K562 (cell line): ENCODE results near the gene AHCY. TPM values are rescaled to one million over a fixed set of nuclear protein-coding genes. Genes with fewer than 3 reads are reported as not detected.

Experiments
- ASH1L ChIP-seq: fragments of 450-650 bp; IDR thresholded peaks from 2 replicates; pipeline ENCODE4 v1.6.1; 2018; ENCODE audit warnings: borderline replicate concordance, mild to moderate bottlenecking, low read depth; ENCODE audit not compliant: partially characterized antibody
- CTCFL ChIP-seq: IDR thresholded peaks from 2 replicates; pipeline ENCODE4 v1.6.1; 2011; ENCODE audit warnings: borderline replicate concordance, low read depth, mild to moderate bottlenecking, moderate library complexity, low read length; ENCODE audit not compliant: insufficient read depth, poor library complexity, severe bottlenecking
- FOXO4 ChIP-seq: fragments of 450-650 bp; formaldehyde crosslinking; IDR thresholded peaks from 2 replicates; pipeline ENCODE4 v1.4.0; 2020; ENCODE audit warnings: mild to moderate bottlenecking, moderate library complexity
- HDAC2 ChIP-seq: fragments of 450-650 bp; IDR thresholded peaks from 2 replicates; pipeline ENCODE4 v1.6.1; 2016; ENCODE audit warnings: mild to moderate bottlenecking
- MECOM ChIP-seq: fragments of 250-450 bp; sonication (Bioruptor Pico); IDR thresholded peaks from 2 replicates; pipeline ENCODE4 v1.8.0; 2022; ENCODE audit warnings: inconsistent platforms
- PTTG1 ChIP-seq: fragments of 450-650 bp; IDR thresholded peaks from 2 replicates; pipeline ENCODE4 v1.6.1; 2016; ENCODE audit warnings: low read depth, mild to moderate bottlenecking, missing genetic modification characterization, missing compliant biosample characterization
- RBFOX2 ChIP-seq: fragments of 200-400 bp; formaldehyde crosslinking; IDR thresholded peaks from 2 replicates; pipeline ENCODE4 v1.6.1; 2017; ENCODE audit warnings: low read depth, mild to moderate bottlenecking, low read length, moderate library complexity
- RBM34 ChIP-seq: fragments of 200-400 bp; formaldehyde crosslinking; IDR thresholded peaks from 2 replicates; pipeline ENCODE4 v1.6.1; 2018; ENCODE audit warnings: low read length, borderline replicate concordance; ENCODE audit not compliant: insufficient read depth
- SIRT6 ChIP-seq: IDR thresholded peaks from one replicate; pipeline ENCODE4 v1.6.1; 2012; ENCODE audit warnings: low read depth, mild to moderate bottlenecking, control low read depth, inconsistent platforms, low read length, moderate library complexity
- SRSF9 ChIP-seq: fragments of 200-400 bp; formaldehyde crosslinking; IDR thresholded peaks from 2 replicates; pipeline ENCODE4 v1.6.1; 2017; ENCODE audit warnings: low read depth, low read length, borderline replicate concordance
- TAL1 ChIP-seq: fragments of 450-650 bp; IDR thresholded peaks from 2 replicates; pipeline ENCODE4 v1.6.1; 2016; ENCODE audit warnings: mild to moderate bottlenecking
- TEAD2 ChIP-seq: fragments of 450-650 bp; IDR thresholded peaks from 2 replicates; pipeline ENCODE4 v1.6.1; 2016; ENCODE audit warnings: missing genetic modification characterization, control low read depth, missing compliant biosample characterization
- ZBTB17 ChIP-seq: fragments of 450-650 bp; formaldehyde crosslinking; IDR thresholded peaks from 2 replicates; pipeline ENCODE4 v1.4.0; 2020; ENCODE audit warnings: mild to moderate bottlenecking
- ZNF143 ChIP-seq: sonication (generic); formaldehyde crosslinking; IDR thresholded peaks from 2 replicates; pipeline ENCODE4 v1.9.0; 2022; ENCODE audit warnings: mild to moderate bottlenecking, missing genetic modification reagents
- ZNF445 ChIP-seq: fragments of 250-450 bp; sonication (Bioruptor Pico); IDR thresholded peaks from 2 replicates; pipeline ENCODE4 v1.4.0; 2020; ENCODE audit warnings: low read depth, mild to moderate bottlenecking, moderate library complexity
- ZNF586 ChIP-seq: fragments of 450-650 bp; formaldehyde crosslinking; conservative IDR thresholded peaks from 2 replicates; pipeline ENCODE4 v1.4.0; 2020; ENCODE audit warnings: mild to moderate bottlenecking, moderate library complexity
- ZNF668 ChIP-seq: fragments of 250-450 bp; sonication (Bioruptor Pico); IDR thresholded peaks from 2 replicates; pipeline ENCODE4 v1.8.0; 2022; ENCODE audit warnings: mild to moderate bottlenecking, inconsistent platforms
- polyA plus RNA-seq, 8 experiments: library from polyadenylated mRNA; depleted of rRNA in 4 of 8; stranded (reverse) in 5 of 8; unstranded in 3 of 8; fragments of >200 nt; fragmentation: Nextera tagmentation in 2 of 8; fragmentation: Illumina TruSeq in 1 of 8; extraction: Ambion mirVana in 2 of 8; extraction: Trizol in 1 of 8; gene quantifications; 2 replicates each; pipeline versions ENCODE4 v1.2.1 to v1.2.3, GENCODE V29; 2011 to 2014; ENCODE audit warnings: inconsistent platforms in 1 of 8, missing spikeins in 1 of 8
- total RNA-seq, 7 experiments: library from RNA; depleted of rRNA in 6 of 7; stranded (reverse); fragments of >200 nt in 6 of 7; fragmentation: Illumina TruSeq in 2 of 7; extraction: Trizol in 2 of 7; gene quantifications; 2 replicates each; pipeline versions ENCODE4 v1.2.1 to v1.2.3, GENCODE V29; 2011 to 2021; ENCODE audit warnings: low replicate concordance in 1 of 7
- TF ChIP-seq, protein P1 (sequence below), 2 experiments: IDR thresholded peaks in 1 of 2; conservative IDR thresholded peaks in 1 of 2; 2 replicates each; pipeline ENCODE4 v1.6.1; 2016; ENCODE audit warnings: low read depth in 2 of 2, mild to moderate bottlenecking in 1 of 2, missing compliant biosample characterization in 1 of 2, missing genetic modification characterization in 1 of 2, moderate library complexity in 1 of 2
- TF ChIP-seq, protein P2 (sequence below): fragments of 450-650 bp; IDR thresholded peaks from one replicate; pipeline ENCODE4 v1.6.1; 2018; ENCODE audit warnings: mild to moderate bottlenecking, moderate library complexity; ENCODE audit not compliant: partially characterized antibody

Gene AHCY
- total and polyA plus RNA-seq, 9 of the 15 experiments (the other 6 are each of a cell fraction or from before 2014, with no cell fraction given) = 82.5 to 269 (median 190) TPM

- TF ChIP-seq TEAD2 (tag) = peak; percentile 52; the same call in 1 of the 2 replicates
- TF ChIP-seq FOXO4 (CRISPR knock-in tag) = peak; percentile 68; the same call in 1 of the 2 replicates
- TF ChIP-seq ZBTB17 = 0 out of 2 replicates have a peak, but pooled peaks have one; percentile 48
- no peak for TF ChIP-seq ASH1L
- no peak for TF ChIP-seq SIRT6
- no peak for TF ChIP-seq HDAC2
- TF ChIP-seq MECOM (CRISPR knock-in tag) = peak; percentile 80
- no peak for TF ChIP-seq RBFOX2
- peak; percentile 89; the same call in 1 of the 2 replicates for TF ChIP-seq ZNF668 (CRISPR knock-in tag)
- 0 out of 2 replicates have a peak, but pooled peaks have one; percentile 70 for TF ChIP-seq ZNF445 (CRISPR knock-in tag)
- no peak for TF ChIP-seq RBM34
- no peak for TF ChIP-seq SRSF9
- TF ChIP-seq, protein P1, sequence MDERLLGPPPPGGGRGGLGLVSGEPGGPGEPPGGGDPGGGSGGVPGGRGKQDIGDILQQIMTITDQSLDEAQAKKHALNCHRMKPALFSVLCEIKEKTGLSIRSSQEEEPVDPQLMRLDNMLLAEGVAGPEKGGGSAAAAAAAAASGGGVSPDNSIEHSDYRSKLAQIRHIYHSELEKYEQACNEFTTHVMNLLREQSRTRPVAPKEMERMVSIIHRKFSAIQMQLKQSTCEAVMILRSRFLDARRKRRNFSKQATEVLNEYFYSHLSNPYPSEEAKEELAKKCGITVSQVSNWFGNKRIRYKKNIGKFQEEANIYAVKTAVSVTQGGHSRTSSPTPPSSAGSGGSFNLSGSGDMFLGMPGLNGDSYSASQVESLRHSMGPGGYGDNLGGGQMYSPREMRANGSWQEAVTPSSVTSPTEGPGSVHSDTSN (CRISPR knock-in tag; IDR thresholded peaks at IDR 0.05; ENCODE audit: low read depth) = no peak
- TF ChIP-seq, protein P1 (tag; conservative IDR thresholded peaks at IDR 0.05; ENCODE audit: low read depth) = peak; percentile 63; the same call in 1 of the 2 replicates
- TF ChIP-seq CTCFL = no peak
- no peak for TF ChIP-seq ZNF143 (CRISPR knock-in tag)
- TF ChIP-seq, protein P2, sequence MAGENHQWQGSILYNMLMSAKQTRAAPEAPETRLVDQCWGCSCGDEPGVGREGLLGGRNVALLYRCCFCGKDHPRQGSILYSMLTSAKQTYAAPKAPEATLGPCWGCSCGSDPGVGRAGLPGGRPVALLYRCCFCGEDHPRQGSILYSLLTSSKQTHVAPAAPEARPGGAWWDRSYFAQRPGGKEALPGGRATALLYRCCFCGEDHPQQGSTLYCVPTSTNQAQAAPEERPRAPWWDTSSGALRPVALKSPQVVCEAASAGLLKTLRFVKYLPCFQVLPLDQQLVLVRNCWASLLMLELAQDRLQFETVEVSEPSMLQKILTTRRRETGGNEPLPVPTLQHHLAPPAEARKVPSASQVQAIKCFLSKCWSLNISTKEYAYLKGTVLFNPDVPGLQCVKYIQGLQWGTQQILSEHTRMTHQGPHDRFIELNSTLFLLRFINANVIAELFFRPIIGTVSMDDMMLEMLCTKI = no peak
- no peak for TF ChIP-seq TAL1
- 0 out of 2 replicates have a peak, but pooled peaks have one; percentile 48 for TF ChIP-seq ZNF586 (CRISPR knock-in tag)
- TF ChIP-seq PTTG1 = peak; percentile 88
Observed at GRCh38 chr20:34322267-34323105, 19.3 kb upstream of the AHCY start (continued).
